Left lung (tissue), 10 donors: ENCODE data around the gene FBLN5. TPM values are rescaled to one million over a fixed set of nuclear protein-coding genes. Genes with fewer than 3 reads are reported as not detected.

Experiments used
- ATAC-seq: fragments of 200-7000 bp; cut with Tn5 transposase; one replicate; pipeline ENCODE4 v1.9.1; 2020; ENCODE audit warnings: moderate library complexity
- DNase-seq, 4 donors: peaks; one replicate each; pipeline ENCODE4 v3.0.0-alpha.2; 2013 to 2020
- H3K27ac ChIP-seq, 2 donors: fragments of 200-600 bp; sonication (generic) in 1 of 2; one replicate each; pipeline versions ENCODE4 v1.5.0 to v1.8.0; 2020 to 2021
- H3K27me3 ChIP-seq, 2 donors: fragments of 200-600 bp; sonication (generic) in 1 of 2; one replicate each; pipeline versions ENCODE4 v1.5.0 to v1.8.0; 2020 to 2021
- H3K36me3 ChIP-seq, 2 donors: fragments of 200-600 bp; sonication (generic) in 1 of 2; one replicate each; pipeline versions ENCODE4 v1.5.0 to v1.8.0; 2020 to 2021
- H3K4me1 ChIP-seq, 2 donors: fragments of 200-600 bp; one replicate each; pipeline ENCODE4 v1.8.0; 2021
- H3K4me3 ChIP-seq, 2 donors: fragments of 200-600 bp; sonication (generic) in 1 of 2; one replicate each; pipeline versions ENCODE4 v1.5.0 to v1.8.0; 2020 to 2021; ENCODE audit warnings: mild to moderate bottlenecking in 1 of 2
- H3K9me3 ChIP-seq, 2 donors: fragments of 200-600 bp; sonication (generic) in 1 of 2; one replicate each; pipeline versions ENCODE4 v1.5.0 to v1.8.0; 2020 to 2021
- CTCF ChIP-seq, 2 donors: fragments of 200-600 bp; sonication (generic) in 1 of 2; IDR thresholded peaks; one replicate each; pipeline versions ENCODE4 v1.5.0 to v1.8.0; 2021; ENCODE audit warnings: antibody characterized with exemption in 2 of 2
- intact Hi-C, 2 donors: fragments of 100-400 bp; cut with DNase I; formaldehyde crosslinking; loops; one replicate each; pipeline versions ENCODE4 v1.11.2 to v1.14.2; 2022
- polyA plus RNA-seq, 6 donors: library from polyadenylated mRNA; unstranded; fragments of 120-200 nt; gene quantifications; one replicate each; pipeline ENCODE4 v1.2.1, GENCODE V29; 2013; ENCODE audit not compliant: insufficient read length in 6 of 6
- total RNA-seq, 2 donors: library from RNA; stranded (reverse); fragmentation: NEBNext Ultra II Directional; extraction: Animal tissue kit (Norgen Biotek cat#: 25700); gene quantifications; one replicate each; pipeline ENCODE4 v1.2.1, GENCODE V29; 2021
- donor health status: DM: no; HTN: yes; CAD: no.
- donor health status: DM: no; HTN: no; CAD: no.

Gene FBLN5
- total and polyA plus RNA-seq, 8 donors = 61.6 to 125 (median 87.8) TPM

GRCh38 chr14:91942128-91942527 is 5.4 kb downstream of the FBLN5 start:
- intact Hi-C loops = no loop called here
- no peak overlapping the region for H3K27ac ChIP-seq
- H3K27me3 ChIP-seq = peaks cover 0 to 12% of the 10 kb centered on the region in 2 donors
- H3K9me3 ChIP-seq = no peaks in the 10 kb centered on the region
- no peak overlapping the region for H3K4me3 ChIP-seq
- TF ChIP-seq CTCF (IDR thresholded peaks at IDR 0.05) = no peak
- DNase-seq (no peak), ATAC-seq (no peak)
- H3K36me3 ChIP-seq = peaks cover 0 to 11% of the 10 kb centered on the region in 2 donors
- peaks cover 0 to 20% of the 10 kb centered on the region in 2 donors for H3K4me1 ChIP-seq

GRCh38 chr14:91940209-91940608 is 7.3 kb downstream of the FBLN5 start:
- no peak for TF ChIP-seq CTCF (IDR thresholded peaks at IDR 0.05)
- DNase-seq = no peak

GRCh38 chr14:91935586-91935985 is 11.9 kb downstream of the FBLN5 start:
- H3K9me3 ChIP-seq = no peaks in the 10 kb centered on the region
- H3K27me3 ChIP-seq = no peaks in the 10 kb centered on the region
- intact Hi-C loops = no loop called here
- ATAC-seq (no peak), DNase-seq (no peak)
- H3K36me3 ChIP-seq = peaks cover 0 to 15% of the 10 kb centered on the region in 2 donors
- H3K27ac ChIP-seq = no peak overlapping the region
- no peaks in the 10 kb centered on the region for H3K4me1 ChIP-seq
- no peak for TF ChIP-seq CTCF (IDR thresholded peaks at IDR 0.05)
- H3K4me3 ChIP-seq = no peak overlapping the region

More at GRCh38 chr14:91940209-91940608, 7.3 kb downstream of the FBLN5 start:
- H3K9me3 ChIP-seq = no peaks in the 10 kb centered on the region
- no peak overlapping the region for H3K4me3 ChIP-seq
- H3K27ac ChIP-seq = no peak overlapping the region
- H3K4me1 ChIP-seq = peaks cover 0 to 1% of the 10 kb centered on the region in 2 donors
- intact Hi-C loops = no loop called here
- no peak for ATAC-seq
- peaks cover 0 to 15% of the 10 kb centered on the region in 2 donors for H3K36me3 ChIP-seq
- no peaks in the 10 kb centered on the region for H3K27me3 ChIP-seq

- intact Hi-C loops = no loop called here
- ATAC-seq (no peak), DNase-seq (no peak)
- Histone ChIP-seq H3K27ac (no peak overlapping the region), H3K9me3 (no peaks in the 10 kb centered on the region), H3K36me3 (peaks cover 0 to 9% of the 10 kb centered on the region in 2 donors), H3K4me1 (no peaks in the 10 kb centered on the region), H3K4me3 (no peak overlapping the region), H3K27me3 (no peaks in the 10 kb centered on the region)
- TF ChIP-seq CTCF (IDR thresholded peaks at IDR 0.05) = no peak
Observed at GRCh38 chr14:91934554-91935285, 12.8 kb downstream of the FBLN5 start.

- intact Hi-C loops = no loop called here
- H3K36me3 ChIP-seq = no peaks in the 10 kb centered on the region
- no peaks in the 10 kb centered on the region for H3K27me3 ChIP-seq
- H3K4me3 ChIP-seq = no peak overlapping the region
- H3K9me3 ChIP-seq = no peaks in the 10 kb centered on the region
- no peak for TF ChIP-seq CTCF (IDR thresholded peaks at IDR 0.05)
- H3K4me1 ChIP-seq = no peaks in the 10 kb centered on the region
- ATAC-seq = no peak
- DNase-seq = no peak
- no peak overlapping the region for H3K27ac ChIP-seq
Observed at GRCh38 chr14:91931478-91932088, 15.9 kb downstream of the FBLN5 start.
